SU-DHL-6 (cell line): ENCODE results near the gene CHD2.

Source experiments
- H2AFZ ChIP-seq: fragments of 200-600 bp; sonication (generic); 2 replicates; pipeline ENCODE4 v1.6.1; 2014; ENCODE audit warnings: low read depth, mild to moderate bottlenecking, moderate library complexity, mixed read lengths, antibody characterized with exemption, low read length; ENCODE audit not compliant: severe bottlenecking
- H3F3A ChIP-seq: fragments of 200-600 bp; shearing (Covaris generic); 2 replicates; pipeline ENCODE4 v1.6.0; 2016; ENCODE audit warnings: antibody characterized with exemption, mild to moderate bottlenecking; ENCODE audit not compliant: insufficient read depth
- H3K27ac ChIP-seq: fragments of 200-600 bp; sonication (generic); 2 replicates; pipeline ENCODE4 v1.5.1; 2016; ENCODE audit warnings: low read depth, mild to moderate bottlenecking, low read length, moderate library complexity, mixed read lengths
- H3K27me3 ChIP-seq: fragments of 200-600 bp; sonication (generic), shearing (Covaris generic); 2 replicates; pipeline ENCODE4 v1.6.0; 2014; ENCODE audit warnings: mild to moderate bottlenecking, low read length
- H3K36me3 ChIP-seq: fragments of 200-600 bp; sonication (generic); 2 replicates; pipeline ENCODE4 v1.6.1; 2014; ENCODE audit warnings: mild to moderate bottlenecking, low read length, mixed read lengths
- H3K4me2 ChIP-seq: fragments of 300-600, 200-600 bp; shearing (Covaris generic), sonication (generic); 2 replicates; pipeline ENCODE4 v1.6.0; 2014; ENCODE audit warnings: low read length, low read depth, mild to moderate bottlenecking; ENCODE audit not compliant: poor library complexity, severe bottlenecking
- H3K4me3 ChIP-seq: fragments of 200-600 bp; sonication (generic); 2 replicates; pipeline ENCODE4 v1.5.1; 2014; ENCODE audit warnings: antibody characterized with exemption, low read length, mild to moderate bottlenecking, mixed read lengths; ENCODE audit not compliant: insufficient read depth, poor library complexity, severe bottlenecking
- H3K79me2 ChIP-seq: fragments of 200-600 bp; sonication (generic); 2 replicates; pipeline ENCODE4 v1.6.1; 2014; ENCODE audit warnings: mild to moderate bottlenecking, low read length, moderate library complexity; ENCODE audit not compliant: insufficient read depth
- H3K9ac ChIP-seq: fragments of 200-600 bp; sonication (generic); 2 replicates; pipeline ENCODE4 v1.7.0; 2014; ENCODE audit warnings: mild to moderate bottlenecking, low read length
- H3K9me2 ChIP-seq: fragments of 200-600 bp; sonication (generic); replicated peaks from 2 replicates; pipeline ENCODE4 v1.6.1; 2014; ENCODE audit warnings: low read length; ENCODE audit not compliant: insufficient read depth
- H3K9me3 ChIP-seq: fragments of 200-600 bp; sonication (generic); 2 replicates; pipeline ENCODE4 v1.6.1; 2014; ENCODE audit warnings: low read length, mixed read lengths; ENCODE audit not compliant: insufficient read depth
- H4K20me1 ChIP-seq: fragments of 200-600 bp; sonication (generic); 2 replicates; pipeline ENCODE4 v1.6.1; 2014; ENCODE audit warnings: low read depth, mild to moderate bottlenecking, antibody characterized with exemption, low read length, moderate library complexity, mixed read lengths
- CTCF ChIP-seq: fragments of 200-600 bp; sonication (generic); IDR thresholded peaks from one replicate; pipeline ENCODE4 v1.5.1; 2017; ENCODE audit warnings: antibody characterized with exemption, mild to moderate bottlenecking, low read length, moderate library complexity; ENCODE audit not compliant: insufficient read depth, poor library complexity, severe bottlenecking
- EZH2phosphoT487 ChIP-seq: fragments of 200-600 bp; sonication (generic), shearing (Covaris generic); conservative IDR thresholded peaks from 2 replicates; pipeline ENCODE4 v1.6.1; 2018; ENCODE audit warnings: mild to moderate bottlenecking, antibody characterized with exemption, low read length, moderate library complexity, mixed read lengths

Gene CHD2

GRCh38 chr15:92932946-92933649, 33.0 kb downstream of the CHD2 start:
- Histone ChIP-seq H3K4me3 (no peak overlapping the region), H3K9me2 (no peaks in the 10 kb centered on the region), H3K36me3 (peaks cover 60% of the 10 kb centered on the region), H2AFZ (no peak overlapping the region), H3K27me3 (no peaks in the 10 kb centered on the region), H3K9ac (no peak overlapping the region), H3K27ac (no peak overlapping the region), H3F3A (peaks cover 4% of the 10 kb centered on the region; the same call in 1 of the 2 replicates), H3K79me2 (peaks cover 26% of the 10 kb centered on the region), H3K9me3 (no peaks in the 10 kb centered on the region), H4K20me1 (no peaks in the 10 kb centered on the region), H3K4me2 (no peak overlapping the region)
- TF ChIP-seq CTCF (no peak), EZH2phosphoT487 (no peak)

- Histone ChIP-seq H3K9me2 (no peaks in the 10 kb centered on the region), H3F3A (peaks cover 4% of the 10 kb centered on the region; the same call in 1 of the 2 replicates), H3K9ac (no peak overlapping the region), H3K9me3 (no peaks in the 10 kb centered on the region), H2AFZ (no peak overlapping the region), H3K79me2 (peaks cover 22% of the 10 kb centered on the region), H4K20me1 (no peaks in the 10 kb centered on the region), H3K27ac (no peak overlapping the region), H3K4me2 (no peak overlapping the region), H3K27me3 (no peaks in the 10 kb centered on the region), H3K36me3 (peaks cover 60% of the 10 kb centered on the region), H3K4me3 (no peak overlapping the region)
- TF ChIP-seq EZH2phosphoT487: no peak
- TF ChIP-seq CTCF: no peak
Measured at GRCh38 chr15:92933831-92934230, 33.7 kb downstream of the CHD2 start.

GRCh38 chr15:92934716-92935115, 34.6 kb downstream of the CHD2 start:
- H3K27me3 ChIP-seq: no peaks in the 10 kb centered on the region
- H3K9ac ChIP-seq: no peak overlapping the region
- H2AFZ ChIP-seq: no peak overlapping the region
- peaks cover 2% of the 10 kb centered on the region; the same call in 1 of the 2 replicates for H3F3A ChIP-seq
- no peaks in the 10 kb centered on the region for H3K9me2 ChIP-seq
- no peaks in the 10 kb centered on the region for H3K9me3 ChIP-seq
- no peak overlapping the region for H3K4me2 ChIP-seq
- H3K4me3 ChIP-seq: no peak overlapping the region
- H3K27ac ChIP-seq: no peak overlapping the region
- H3K36me3 ChIP-seq: peaks cover 62% of the 10 kb centered on the region
- no peaks in the 10 kb centered on the region for H4K20me1 ChIP-seq
- TF ChIP-seq EZH2phosphoT487: no peak
- no peak for TF ChIP-seq CTCF
- H3K79me2 ChIP-seq: peaks cover 20% of the 10 kb centered on the region; the same call in 1 of the 2 replicates
